Lower leg skin (tissue), 3 donors: ENCODE results near the gene EPO.

Experiments
- POLR2A ChIP-seq, 2 donors: fragments of 450-650 bp; IDR thresholded peaks; one replicate each; pipeline ENCODE4 v1.6.1; 2016 to 2017; ENCODE audit warnings: antibody characterized with exemption in 2 of 2, mild to moderate bottlenecking in 1 of 2, moderate library complexity in 1 of 2
- TF ChIP-seq, protein P1 (sequence below), 3 donors: fragments of 450-650 bp; IDR thresholded peaks; one replicate each; pipeline ENCODE4 v1.5.1; 2016; ENCODE audit warnings: antibody characterized with exemption in 3 of 3, mild to moderate bottlenecking in 3 of 3, moderate library complexity in 2 of 3

DNA sequence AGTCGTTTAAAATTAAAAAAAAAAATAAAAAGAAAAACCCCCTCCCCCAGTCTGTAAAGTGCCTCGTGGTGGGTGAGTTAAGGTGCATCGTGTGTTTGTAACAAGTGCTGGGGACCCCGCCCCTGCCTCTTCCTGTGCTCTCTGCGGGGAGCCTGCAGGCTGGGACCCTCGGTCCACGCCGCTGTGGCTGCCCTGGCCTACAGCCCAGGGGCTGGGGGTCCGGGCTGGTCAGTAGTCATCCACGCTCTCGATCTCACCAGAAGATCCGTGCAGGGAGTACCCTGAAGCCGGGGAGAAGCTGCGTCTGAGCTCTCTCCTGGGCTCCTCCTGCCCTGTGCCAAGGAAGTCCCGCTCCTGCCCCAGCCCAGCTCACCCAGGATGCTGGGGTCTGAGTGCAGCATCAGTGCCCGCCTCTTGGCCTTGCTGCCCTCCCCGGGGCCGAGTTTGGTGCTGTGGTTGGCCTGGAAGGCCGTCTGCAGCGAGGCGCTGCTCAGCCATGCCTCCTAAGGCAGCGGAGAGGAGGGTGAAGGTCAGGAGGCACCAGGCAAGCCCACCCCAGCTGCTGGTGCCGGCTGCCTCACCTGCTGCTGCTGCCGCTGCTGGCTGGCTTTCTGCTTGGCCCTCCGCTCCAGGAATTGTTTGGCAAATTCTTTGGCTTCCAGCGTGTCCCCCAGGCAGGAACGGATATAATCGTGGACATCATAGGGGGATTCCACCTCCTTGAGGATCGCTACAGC lies 38.6 kb upstream of the EPO start:
- TF ChIP-seq, protein P1, sequence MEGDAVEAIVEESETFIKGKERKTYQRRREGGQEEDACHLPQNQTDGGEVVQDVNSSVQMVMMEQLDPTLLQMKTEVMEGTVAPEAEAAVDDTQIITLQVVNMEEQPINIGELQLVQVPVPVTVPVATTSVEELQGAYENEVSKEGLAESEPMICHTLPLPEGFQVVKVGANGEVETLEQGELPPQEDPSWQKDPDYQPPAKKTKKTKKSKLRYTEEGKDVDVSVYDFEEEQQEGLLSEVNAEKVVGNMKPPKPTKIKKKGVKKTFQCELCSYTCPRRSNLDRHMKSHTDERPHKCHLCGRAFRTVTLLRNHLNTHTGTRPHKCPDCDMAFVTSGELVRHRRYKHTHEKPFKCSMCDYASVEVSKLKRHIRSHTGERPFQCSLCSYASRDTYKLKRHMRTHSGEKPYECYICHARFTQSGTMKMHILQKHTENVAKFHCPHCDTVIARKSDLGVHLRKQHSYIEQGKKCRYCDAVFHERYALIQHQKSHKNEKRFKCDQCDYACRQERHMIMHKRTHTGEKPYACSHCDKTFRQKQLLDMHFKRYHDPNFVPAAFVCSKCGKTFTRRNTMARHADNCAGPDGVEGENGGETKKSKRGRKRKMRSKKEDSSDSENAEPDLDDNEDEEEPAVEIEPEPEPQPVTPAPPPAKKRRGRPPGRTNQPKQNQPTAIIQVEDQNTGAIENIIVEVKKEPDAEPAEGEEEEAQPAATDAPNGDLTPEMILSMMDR (IDR thresholded peaks at IDR 0.05): no peak
- no peak for TF ChIP-seq POLR2A (IDR thresholded peaks at IDR 0.05)
